ENCODE results near the gene EP400. TPM values are rescaled to one million over a fixed set of nuclear protein-coding genes. Genes with fewer than 3 reads are reported as not detected.

Gene EP400
- total and polyA plus RNA-seq, 9 donors, result 19.6 to 60.7 (median 44.0) TPM

GRCh38 chr12:132021965-132022364 lies 72.2 kb downstream of the EP400 start:
- intact Hi-C loops (cut with DNase I), result no loop called here
- 83 to 89% (median 87%) methylated on average over 2 of the region's 2 CpGs for WGBS, 3 donors
- TF ChIP-seq, protein P1, sequence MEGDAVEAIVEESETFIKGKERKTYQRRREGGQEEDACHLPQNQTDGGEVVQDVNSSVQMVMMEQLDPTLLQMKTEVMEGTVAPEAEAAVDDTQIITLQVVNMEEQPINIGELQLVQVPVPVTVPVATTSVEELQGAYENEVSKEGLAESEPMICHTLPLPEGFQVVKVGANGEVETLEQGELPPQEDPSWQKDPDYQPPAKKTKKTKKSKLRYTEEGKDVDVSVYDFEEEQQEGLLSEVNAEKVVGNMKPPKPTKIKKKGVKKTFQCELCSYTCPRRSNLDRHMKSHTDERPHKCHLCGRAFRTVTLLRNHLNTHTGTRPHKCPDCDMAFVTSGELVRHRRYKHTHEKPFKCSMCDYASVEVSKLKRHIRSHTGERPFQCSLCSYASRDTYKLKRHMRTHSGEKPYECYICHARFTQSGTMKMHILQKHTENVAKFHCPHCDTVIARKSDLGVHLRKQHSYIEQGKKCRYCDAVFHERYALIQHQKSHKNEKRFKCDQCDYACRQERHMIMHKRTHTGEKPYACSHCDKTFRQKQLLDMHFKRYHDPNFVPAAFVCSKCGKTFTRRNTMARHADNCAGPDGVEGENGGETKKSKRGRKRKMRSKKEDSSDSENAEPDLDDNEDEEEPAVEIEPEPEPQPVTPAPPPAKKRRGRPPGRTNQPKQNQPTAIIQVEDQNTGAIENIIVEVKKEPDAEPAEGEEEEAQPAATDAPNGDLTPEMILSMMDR (IDR thresholded peaks at IDR 0.05), result no peak
- no peak for TF ChIP-seq POLR2A (IDR thresholded peaks at IDR 0.05)
- TF ChIP-seq EP300 (IDR thresholded peaks at IDR 0.05), result no peak
- Histone ChIP-seq H3K36me3 (no peaks in the 10 kb centered on the region), H3K4me1 (ENCODE audit: insufficient read depth) (peaks cover 4% of the 10 kb centered on the region), H3K27me3 (no peaks in the 10 kb centered on the region), H3K4me3 (no peak overlapping the region), H3K27ac (no peak overlapping the region), H3K9me3 (no peaks in the 10 kb centered on the region)
- no peak for DNase-seq

GRCh38 chr12:132023658-132024057 lies 73.9 kb downstream of the EP400 start:
- H3K4me1 ChIP-seq (ENCODE audit: insufficient read depth), result peaks cover 4% of the 10 kb centered on the region
- no peaks in the 10 kb centered on the region for H3K36me3 ChIP-seq
- TF ChIP-seq EP300 (IDR thresholded peaks at IDR 0.05) (no peak), POLR2A (IDR thresholded peaks at IDR 0.05) (no peak)
- TF ChIP-seq, protein P1 (IDR thresholded peaks at IDR 0.05), result no peak
- intact Hi-C loops (cut with DNase I), result no loop called here
- H3K27me3 ChIP-seq, result no peaks in the 10 kb centered on the region
- H3K4me3 ChIP-seq, result no peak overlapping the region
- 89 to 91% (median 90%) methylated on average over 11 of the region's 11 CpGs for WGBS, 3 donors
- no peaks in the 10 kb centered on the region for H3K9me3 ChIP-seq
- DNase-seq, result peak in 1 of 5 donors; percentile 11
- H3K27ac ChIP-seq, result no peak overlapping the region

GRCh38 chr12:132024758-132025157 lies 75.0 kb downstream of the EP400 start:
- H3K27ac ChIP-seq, result no peak overlapping the region
- TF ChIP-seq, protein P1 (IDR thresholded peaks at IDR 0.05), result no peak
- no peak for TF ChIP-seq POLR2A (IDR thresholded peaks at IDR 0.05)
- TF ChIP-seq EP300 (IDR thresholded peaks at IDR 0.05), result no peak
- 78 to 86% (median 80%) methylated on average over 11 of the region's 11 CpGs for WGBS, 3 donors
- H3K9me3 ChIP-seq, result no peaks in the 10 kb centered on the region
- peaks cover 4% of the 10 kb centered on the region for H3K4me1 ChIP-seq (ENCODE audit: insufficient read depth)
- DNase-seq, result peak in 1 of 5 donors; percentile 9
- no peaks in the 10 kb centered on the region for H3K36me3 ChIP-seq
- intact Hi-C loops (cut with DNase I), result no loop called here
- H3K4me3 ChIP-seq, result no peak overlapping the region
- no peaks in the 10 kb centered on the region for H3K27me3 ChIP-seq

GRCh38 chr12:132025526-132025925 lies 75.8 kb downstream of the EP400 start:
- WGBS, 3 donors, result 91 to 95% (median 93%) methylated on average over 14 of the region's 14 CpGs
- Histone ChIP-seq H3K36me3 (no peaks in the 10 kb centered on the region), H3K9me3 (no peaks in the 10 kb centered on the region), H3K4me3 (no peak overlapping the region), H3K27ac (no peak overlapping the region), H3K4me1 (ENCODE audit: insufficient read depth) (peaks cover 4% of the 10 kb centered on the region), H3K27me3 (no peaks in the 10 kb centered on the region)
- TF ChIP-seq EP300 (IDR thresholded peaks at IDR 0.05), result no peak
- TF ChIP-seq POLR2A (IDR thresholded peaks at IDR 0.05), result no peak
- TF ChIP-seq, protein P1 (IDR thresholded peaks at IDR 0.05), result no peak
- DNase-seq, result no peak
- intact Hi-C loops (cut with DNase I), result no loop called here
